Measurements from ENCODE around the gene GNAL.

Gene GNAL

DNA sequence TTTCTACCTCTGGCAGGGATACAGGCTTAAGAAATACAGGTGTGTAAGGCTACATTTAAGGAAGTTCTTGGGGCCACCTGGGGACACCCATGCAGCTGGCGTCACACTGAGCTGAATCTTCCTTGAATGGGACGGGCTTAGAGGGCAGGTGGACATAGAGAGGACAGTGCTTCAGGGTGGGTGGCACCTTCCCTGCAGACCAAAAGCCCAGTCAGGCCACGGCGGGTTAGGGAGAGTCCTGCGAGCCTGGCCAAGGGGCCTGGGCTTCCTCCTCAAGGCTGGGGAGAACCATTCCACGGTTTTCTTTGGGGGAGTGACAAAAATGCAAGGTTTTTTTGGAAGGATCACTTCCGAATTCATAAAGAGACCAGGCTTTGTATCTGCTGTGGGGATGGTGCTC, 73.4 kb downstream of the GNAL start:
- DNase-seq (ENCODE audit: low read depth), result no peak

DNA sequence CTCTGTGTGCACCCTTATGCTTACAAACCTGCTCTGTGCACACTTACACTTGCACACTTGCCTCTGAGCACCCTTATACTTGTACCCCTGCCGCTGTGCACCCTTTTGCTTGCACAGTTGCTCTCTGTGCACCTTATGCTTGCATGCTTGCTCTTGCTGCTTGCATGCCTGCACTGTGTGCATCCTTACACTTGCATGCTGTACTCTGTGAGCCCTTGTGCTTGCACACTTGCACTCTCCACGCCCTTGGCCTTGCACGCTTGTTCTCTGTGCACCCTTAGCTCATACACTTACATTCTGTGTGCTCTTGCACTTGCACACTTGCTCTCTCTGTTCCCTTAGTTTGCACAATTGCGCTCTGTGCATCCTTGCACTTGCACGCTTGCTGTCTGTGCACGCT, 78.3 kb downstream of the GNAL start:
- no peak for DNase-seq (ENCODE audit: low read depth)

DNA sequence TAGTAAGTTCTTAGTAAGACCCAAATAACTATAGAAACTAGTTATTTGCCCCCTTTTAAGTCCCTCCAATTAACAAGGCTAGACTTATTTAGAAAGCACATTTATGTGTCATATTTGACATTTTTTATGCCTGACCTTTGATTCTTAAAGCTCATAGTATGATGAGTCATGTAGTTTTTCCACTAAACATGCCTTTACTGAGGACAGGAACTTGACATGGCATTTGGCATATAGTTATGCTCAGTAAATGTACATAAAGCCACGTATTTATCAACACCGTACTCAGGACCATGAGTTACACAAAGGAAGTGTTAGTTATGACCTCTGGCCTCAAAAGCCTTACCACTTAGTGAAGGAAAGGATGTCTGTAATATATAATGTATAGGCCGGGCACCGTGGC, 78.9 kb downstream of the GNAL start:
- peak; percentile 36 for DNase-seq (ENCODE audit: low read depth)

DNA sequence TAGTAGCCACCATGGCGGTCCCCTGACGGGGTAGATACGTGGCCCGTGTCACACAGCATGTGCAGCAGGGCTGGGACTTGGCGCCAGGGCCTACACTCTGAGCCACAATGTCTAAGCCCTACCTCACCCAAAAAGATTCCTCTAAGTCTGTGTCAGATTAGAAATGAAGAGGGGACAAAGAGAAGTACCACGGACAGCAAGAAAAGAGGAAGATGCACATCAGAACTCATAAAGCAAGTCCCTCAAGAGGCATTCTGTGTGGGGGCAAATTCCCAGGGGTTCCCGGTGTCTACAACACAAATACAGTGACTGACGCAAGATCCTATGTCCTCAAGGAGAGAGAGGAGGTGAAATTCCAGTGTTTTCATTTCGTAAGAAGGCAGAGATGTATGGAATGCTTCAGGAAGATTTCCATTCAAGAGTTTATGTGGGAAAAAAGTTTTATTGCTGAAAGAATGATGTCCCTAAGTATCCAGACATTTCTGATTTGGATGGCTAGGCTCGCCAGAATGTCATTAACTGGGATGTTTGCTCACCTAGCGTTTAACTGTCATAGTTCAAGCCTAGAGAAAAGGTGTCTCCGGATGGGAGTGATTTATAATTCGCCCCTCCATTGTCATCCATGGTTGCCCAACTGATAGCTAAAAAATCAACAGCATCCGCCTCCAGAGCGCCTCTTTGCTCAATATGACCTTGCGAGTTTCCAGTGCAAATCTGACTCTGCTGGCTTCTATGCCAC, 86.5 kb downstream of the GNAL start:
- DNase-seq (ENCODE audit: low read depth), result no peak

DNA sequence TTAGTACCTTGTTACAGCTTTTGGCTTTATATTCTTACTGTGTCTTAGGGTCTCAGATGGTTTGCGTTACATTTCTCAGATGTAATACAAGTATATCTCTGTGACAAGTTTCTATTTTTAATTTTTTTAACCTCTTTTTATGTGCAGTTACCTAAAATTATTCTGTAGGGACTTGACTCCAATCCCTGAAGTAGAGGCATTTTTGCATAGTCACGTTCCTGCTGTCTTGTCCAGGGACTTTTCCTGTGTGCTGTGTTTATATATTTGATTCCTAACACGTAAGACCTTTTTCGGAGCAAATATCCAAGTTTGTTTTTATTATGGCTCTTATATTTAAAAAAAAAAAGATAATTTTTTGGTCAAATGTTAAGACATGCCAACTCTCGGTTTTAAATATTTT, 91.0 kb downstream of the GNAL start:
- no peak for DNase-seq (ENCODE audit: low read depth)

DNA sequence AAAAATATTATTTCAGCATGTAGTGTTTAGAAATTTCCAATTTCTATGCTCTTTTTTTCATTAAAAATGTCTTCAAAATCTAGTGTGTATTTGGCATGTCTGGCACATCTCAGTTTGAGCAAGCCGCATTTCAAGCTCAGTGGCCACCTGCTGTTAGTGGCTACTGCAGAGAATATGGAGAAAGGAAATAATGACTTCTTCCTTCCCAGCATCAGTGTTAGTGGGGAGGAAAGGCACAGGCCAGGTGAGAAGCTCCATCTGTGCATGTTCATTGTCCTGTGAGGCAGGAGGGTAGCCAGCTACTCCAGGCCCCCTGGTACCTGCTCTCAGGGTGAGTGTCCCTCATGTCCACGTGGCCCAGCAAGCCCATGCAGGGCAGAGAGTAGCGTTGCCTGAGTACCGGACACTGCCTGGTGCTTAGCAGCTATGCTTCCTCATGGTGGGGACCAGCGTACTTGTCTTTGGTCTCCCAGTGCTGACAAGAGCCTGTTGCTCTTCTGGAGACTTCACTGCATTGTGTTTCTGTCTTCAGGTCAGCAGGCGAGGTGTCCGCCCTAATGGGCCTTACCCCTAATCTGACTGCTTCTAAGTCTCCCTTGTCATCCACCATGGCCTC, 94.8 kb downstream of the GNAL start:
- no peak for DNase-seq (ENCODE audit: low read depth)

DNA sequence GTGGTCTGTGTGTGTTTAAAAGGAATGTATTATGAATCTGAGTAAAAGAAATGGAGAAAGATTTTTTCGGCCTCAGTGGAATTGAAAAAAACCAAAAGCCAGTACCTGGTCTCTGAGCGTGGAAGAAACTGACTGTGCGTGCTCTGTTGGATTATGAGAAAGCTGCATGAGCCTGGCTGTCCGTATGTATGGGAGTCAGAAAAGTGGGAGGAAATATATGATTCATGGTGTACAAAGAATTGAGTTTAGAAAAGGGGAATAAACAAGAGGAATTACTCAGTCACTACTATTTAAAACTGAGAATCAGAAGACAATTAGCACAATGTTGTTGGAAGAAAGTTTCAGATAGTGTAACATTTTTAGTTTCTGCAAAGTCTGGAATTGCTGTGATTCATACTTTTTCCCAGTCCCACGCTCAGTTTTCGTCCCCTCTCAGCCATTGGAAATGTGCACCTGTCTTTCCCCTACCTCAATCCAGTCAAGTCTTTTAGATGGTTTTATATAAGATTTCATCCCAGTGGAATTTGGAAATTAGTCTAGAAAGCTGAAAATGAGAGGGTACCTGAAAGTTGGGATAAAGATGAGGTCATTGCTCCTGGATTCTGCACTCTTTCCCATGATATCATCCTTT, 95.7 kb downstream of the GNAL start:
- no peak for DNase-seq (ENCODE audit: low read depth)

DNA sequence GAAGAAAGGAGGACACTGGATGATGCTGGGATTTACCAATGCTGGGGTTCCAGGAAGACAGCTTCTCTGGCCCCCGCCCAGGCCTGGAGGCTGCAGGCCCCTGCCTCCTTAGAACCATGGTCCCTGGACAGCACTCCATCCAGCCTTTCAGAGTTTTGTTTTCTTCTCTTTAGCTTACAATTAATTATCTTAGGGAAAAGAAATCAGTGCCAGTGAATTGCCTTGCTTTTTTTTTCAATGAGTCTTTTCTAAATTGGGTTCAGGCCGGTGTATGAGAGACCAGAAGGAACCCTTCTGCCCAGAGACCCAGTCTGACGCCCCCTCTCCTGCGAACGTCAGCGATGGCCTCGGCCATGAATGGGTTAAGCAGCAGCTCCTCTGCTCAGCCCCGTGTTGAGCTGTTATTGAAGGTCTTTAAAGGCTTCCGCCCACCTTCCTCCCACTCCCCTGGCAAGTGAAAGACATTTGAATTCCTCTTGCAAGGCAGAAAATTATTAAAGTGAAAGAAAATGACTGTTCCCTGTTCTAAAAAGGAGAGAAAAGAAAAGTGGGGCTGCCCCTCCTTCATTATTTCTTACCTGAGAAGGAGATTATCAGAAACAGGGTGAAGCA, 96.5 kb downstream of the GNAL start:
- DNase-seq (ENCODE audit: low read depth), result no peak

DNA sequence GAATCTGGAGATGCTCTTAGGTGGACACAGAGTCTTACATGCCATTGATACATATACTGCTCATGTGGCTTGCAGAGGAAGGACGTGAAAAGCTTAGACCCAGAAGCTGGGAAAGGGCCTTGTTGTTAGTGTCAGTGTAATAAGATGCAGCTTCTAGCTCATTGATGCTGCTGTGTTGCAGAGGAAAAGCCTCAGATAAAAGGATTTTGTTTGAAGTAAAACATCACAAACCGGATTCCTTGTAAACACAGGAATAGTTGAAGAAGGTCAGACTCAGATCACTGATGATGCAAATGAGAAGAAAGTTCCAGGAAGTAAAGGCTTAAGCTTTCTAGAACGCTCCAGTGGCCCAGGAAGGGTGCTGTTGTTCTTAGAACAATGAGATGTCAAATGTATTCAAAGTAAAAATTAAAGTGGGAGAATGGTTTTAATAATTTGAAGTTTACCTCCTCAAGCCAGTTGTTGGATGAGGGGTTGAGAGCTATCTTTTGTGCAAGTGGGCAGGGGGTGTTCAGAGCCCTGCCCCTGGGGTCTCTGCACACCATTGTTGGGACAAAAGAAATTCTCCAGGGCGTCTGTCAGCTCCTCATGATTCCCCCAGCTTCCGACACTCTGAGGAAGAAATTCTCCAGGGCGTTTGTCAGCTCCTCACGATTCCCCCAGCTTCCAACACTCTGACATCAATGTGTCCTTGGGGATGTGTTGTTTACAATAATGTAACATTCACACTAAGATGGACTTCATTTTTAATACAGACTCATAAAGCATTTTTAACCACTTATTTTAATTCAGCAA, 100.8 kb downstream of the GNAL start:
- DNase-seq (ENCODE audit: low read depth), result no peak

DNA sequence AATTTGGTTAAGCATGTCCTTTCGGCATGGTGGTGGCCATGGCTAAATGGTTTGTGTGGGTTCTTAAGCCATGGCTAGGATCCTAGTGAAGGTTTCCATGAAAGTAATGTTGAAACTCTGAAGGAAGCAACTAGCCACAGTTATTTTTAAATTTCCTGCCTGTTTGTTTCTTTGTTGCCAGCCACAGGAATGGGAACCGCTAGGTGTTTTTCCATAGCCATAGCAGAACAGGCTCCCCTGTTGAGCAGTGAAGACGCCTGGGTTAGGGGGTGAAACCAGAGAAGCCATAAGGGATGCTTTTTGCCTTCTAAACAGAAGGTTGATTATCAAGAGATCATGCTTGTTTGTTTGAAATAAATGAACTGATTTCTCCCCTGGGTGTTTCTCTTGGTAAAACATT, 102.1 kb downstream of the GNAL start:
- DNase-seq (ENCODE audit: low read depth), result no peak

DNA sequence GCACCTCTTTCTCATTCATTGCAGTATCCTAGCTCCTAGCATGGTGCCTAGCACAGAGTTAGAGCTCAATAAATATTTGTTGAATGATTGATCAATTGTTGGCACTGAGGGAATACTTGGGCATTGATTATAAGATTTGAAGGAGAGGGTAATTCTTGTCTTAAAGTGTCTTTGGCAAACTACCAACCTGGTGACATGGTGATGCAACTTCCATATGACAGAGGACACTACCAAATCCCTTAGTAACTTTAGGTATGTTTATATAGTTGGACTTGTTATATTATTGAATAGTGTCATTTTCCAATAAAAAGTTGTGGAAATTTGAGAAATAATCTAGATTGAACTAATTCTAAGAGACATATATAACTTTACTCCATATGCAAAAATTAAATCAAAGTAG, 103.6 kb downstream of the GNAL start:
- no peak for DNase-seq (ENCODE audit: low read depth)

DNA sequence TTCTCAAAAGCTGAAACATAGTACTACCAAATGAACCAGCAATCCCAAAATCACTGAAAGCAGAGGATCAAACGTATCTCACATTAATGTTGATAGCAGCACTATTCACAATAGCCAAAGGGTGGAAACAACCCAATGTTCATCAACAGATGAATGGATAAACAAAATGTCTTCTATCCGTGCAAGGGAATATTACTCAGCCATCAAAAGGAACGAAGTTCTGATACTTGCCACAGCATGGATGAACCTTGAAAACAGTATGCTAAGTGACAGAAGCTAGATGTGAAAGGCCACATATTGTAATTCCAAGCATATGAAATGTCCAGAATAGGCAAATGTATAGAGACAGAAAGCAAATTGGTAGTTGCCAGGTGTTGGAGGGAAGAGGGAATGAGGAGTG, 105.1 kb downstream of the GNAL start:
- DNase-seq (ENCODE audit: low read depth), result no peak

DNA sequence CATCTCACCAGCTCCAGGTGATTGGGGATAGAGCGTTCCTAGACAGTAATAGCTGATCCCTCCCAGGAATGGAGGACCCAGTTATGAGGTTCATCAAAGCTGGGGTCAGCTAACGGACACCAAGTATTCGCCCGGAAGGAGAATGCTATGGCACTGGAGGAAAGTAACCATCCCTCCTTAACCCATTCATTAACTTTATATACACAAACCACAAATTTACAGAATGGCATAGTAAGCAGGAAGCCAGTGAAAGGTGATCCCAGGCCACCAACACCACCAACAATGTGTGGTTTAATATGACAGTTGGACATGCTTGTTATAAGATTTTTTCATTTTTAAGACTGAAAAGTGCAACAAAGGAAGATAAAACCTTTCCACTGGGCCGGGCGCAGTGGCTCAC, 106.9 kb downstream of the GNAL start:
- DNase-seq (ENCODE audit: low read depth), result no peak

DNA sequence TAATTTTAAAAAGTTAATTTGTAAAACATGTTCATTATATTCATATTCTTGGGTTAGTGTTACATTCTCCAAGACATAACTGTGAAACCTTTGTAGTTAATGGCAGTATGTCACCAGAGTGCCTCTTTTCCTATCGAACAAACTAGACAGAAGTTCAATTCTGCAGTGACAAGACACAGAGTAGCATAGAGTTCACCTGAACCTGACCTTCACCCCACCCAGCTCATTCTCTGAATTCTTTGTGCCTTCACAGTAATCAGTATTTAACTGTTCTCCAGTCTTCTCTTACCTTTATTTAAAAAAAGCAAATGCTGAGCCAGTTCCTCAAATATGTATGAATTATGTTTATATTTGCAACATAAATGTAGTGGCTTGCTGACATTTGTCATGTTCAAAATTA, 109.2 kb downstream of the GNAL start:
- no peak for DNase-seq (ENCODE audit: low read depth)

DNA sequence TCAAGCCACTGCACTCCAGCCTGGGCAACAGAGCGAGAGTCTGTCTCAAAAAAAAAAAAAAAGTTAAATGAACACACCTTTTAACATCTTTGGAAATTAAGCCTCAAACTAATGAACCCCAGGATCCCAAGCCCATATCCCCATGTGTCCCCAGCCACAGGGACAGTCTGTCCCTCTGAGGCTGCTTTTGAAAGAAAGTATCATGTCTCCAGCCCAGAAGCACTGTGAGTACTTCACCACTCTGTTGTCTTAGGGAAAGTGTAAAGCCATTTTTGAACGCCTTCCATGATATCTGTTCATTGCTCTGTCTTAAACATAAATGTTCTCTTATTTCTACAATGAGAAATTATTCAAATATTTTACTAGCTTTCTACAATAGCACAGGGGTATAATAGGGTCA, 110.0 kb downstream of the GNAL start:
- no peak for DNase-seq (ENCODE audit: low read depth)

DNA sequence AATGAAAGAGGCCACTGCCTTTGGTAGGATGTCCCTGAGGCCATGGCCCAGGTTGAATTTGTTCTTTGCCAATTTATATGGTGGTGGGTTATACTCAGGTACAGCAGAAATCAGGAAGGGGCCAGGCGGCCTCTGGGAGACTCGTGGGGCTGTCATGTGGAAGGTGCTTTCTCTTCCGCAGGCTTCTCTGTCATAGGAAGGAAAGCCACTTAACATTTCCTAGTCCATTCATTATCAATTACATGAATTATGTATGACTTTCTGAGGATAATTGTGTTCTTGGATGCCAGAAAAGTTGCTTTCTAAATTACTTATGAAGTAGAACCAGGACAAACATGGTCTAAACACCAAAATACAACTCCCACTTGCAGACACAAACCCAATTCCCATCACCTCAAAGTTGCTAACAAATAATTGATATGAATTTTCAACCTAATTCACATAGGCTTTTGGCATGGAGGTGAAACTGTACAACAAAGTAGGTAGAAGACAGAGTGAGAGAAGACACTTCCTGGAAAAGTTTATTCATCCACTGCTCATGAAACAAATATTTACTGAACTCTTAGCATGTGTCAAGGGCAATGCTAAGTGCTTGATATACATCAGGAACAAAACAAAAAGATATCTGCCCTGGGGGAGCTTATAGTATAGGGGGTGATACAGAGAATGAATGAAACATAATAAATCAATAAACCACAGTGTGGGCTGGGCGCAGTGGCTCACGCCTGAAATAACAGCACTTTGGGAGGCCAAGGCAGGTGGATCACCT, 111.7 kb downstream of the GNAL start:
- DNase-seq (ENCODE audit: low read depth), result no peak

DNA sequence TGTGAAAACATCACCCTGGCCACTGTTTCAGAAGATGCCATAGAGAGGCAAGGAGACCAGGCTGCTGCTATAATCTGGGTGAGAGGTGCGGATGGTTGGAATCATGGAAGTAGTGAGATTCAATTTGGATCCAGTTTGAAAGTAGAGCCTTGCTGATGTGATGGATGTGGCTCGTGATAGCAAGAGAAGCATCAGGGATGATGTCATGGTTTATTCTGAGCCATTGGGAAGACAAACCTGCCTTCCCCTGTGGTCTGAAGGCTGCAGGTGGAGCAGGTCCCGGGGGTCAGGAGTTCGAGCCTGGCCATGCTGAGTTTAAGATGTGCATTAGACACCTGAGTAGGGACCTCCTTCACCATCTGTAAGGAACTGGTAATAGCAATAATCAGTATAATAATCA, 112.5 kb downstream of the GNAL start:
- no peak for DNase-seq (ENCODE audit: low read depth)

DNA sequence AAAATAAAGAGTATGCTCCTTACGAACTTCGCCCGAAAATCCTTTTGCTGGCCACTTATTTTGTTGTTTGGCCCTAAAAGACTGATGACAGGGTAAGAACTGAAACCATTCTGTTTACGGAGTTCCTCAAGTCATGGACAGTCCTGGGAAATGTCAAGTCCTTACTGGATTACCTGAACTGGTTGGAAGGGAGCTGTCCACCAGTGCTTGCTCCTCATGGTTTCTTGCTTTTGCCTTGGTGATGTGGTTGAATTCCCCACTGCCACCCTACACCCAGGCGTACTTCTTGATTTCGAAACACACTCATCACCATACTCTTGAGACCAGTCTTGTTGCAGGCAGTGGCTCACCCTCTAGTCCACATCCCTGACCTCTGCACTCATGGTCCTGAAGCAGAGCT, 113.1 kb downstream of the GNAL start:
- no peak for DNase-seq (ENCODE audit: low read depth)

DNA sequence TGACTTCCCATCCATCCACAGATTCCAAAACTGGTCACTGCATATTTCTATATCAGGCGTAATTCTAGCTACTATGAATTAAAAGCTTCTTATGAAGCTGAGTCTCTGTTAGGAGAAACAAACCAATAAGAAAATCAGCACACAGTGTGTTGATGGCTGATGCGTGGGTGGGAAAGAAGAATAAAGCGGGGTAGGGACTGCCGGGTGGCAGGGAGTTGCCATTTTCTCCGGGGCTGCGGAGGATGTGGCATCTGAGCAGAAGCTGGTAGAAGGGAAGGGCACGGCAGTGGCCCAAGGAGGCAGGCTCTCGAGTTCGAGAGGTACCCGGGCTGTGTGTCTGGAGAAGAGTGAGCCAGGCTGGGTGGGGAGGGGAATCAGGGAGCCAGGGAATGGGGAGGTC, 113.5 kb downstream of the GNAL start:
- no peak for DNase-seq (ENCODE audit: low read depth)

DNA sequence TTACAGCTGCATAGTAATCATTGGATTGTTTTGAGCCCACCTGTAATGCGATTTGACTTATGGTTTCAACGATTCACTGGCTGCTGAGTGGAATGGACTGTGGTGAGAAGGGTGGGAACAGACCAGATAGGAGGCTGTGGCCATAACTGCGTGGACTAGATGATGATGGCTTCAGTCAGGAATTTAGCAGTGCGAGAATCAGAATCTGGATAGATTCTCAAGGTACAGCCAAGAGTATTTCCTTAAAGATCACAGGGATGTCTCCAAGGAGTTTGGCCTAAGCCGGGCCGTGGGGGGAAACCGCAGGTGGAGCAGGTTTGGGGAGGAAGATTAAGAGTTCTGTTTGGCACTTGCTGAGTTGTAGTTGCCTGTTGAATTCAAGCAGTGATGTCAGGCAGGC, 118.2 kb downstream of the GNAL start:
- DNase-seq (ENCODE audit: low read depth), result no peak

DNA sequence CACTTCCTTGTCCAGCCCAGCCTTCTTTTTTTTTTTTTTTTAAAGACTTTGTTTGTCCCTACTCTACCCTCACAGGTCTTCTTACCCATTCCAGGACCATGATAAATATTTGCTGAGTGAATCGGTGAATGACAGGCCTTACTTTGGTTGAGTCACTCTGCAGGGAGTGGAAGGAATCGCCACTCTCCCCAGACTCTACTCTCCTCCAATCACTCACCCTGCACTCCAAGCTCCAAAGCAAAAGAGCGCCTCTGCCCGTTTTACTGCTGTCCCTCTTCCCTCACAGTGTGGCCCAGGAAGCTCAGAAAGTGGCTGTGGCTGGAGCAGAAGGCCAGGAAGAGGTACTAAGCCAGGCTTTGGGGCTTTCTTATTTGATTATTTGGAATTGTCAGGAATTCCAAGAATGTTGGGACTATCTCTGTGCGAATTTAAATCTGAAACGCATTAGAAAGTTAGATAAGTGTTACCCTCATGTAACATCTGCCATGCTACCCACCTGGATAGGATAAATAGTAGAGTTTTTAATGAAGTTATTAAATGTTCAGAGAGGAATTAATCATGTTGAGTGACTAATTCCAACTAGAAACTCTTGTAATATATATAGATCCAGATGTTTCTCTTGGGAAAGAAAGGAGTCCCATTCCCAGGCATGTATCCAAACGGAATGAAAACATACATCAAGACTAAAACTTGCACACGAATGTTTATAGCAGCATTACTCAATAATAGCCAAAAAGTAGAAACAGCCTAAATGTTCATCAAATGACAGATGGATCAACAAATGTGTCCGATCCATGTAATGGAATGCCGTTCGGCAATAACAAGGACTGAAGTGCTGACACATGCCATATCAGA, 119.2 kb downstream of the GNAL start:
- peak; percentile 45 for DNase-seq (ENCODE audit: low read depth)

Data from HS-5 (cell line).